GM12892 (cell line): ENCODE measurements around the gene C11orf21.

Experiments
- POLR2A ChIP-seq: IDR thresholded peaks from 2 replicates; pipeline ENCODE4 v1.6.1; 2011; ENCODE audit warnings: low read depth, low read length, control low read depth
- POLR2AphosphoS5 ChIP-seq: IDR thresholded peaks from 2 replicates; pipeline ENCODE4 v1.6.1; 2011; ENCODE audit warnings: low read depth, low read length, control low read depth
- TAF1 ChIP-seq: IDR thresholded peaks from 2 replicates; pipeline ENCODE4 v1.6.1; 2011; ENCODE audit warnings: low read depth, mild to moderate bottlenecking, control low read depth, low read length, borderline replicate concordance

DNA sequence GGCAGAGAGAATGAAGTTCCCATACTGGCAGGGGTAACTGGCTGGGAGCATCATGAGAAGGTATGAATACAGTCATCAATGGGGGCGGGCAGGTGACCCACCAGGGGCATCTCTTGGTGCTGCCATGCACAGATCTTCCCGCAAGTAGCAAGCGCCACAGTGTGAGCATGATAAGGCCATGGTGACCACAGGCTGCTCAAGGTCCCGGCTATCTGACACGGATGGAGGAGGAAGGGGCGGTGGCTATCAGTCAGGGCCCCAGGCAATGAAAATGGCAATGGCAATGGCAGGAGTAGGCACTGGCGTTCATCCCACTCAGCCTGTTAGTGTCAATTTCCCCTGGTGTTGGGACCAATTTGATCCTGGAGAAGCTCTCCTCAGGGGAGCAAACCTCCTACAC, 53.0 kb downstream of the C11orf21 start:
- TF ChIP-seq POLR2A: no peak
- no peak for TF ChIP-seq POLR2AphosphoS5
- no peak for TF ChIP-seq TAF1
